NCI-H2196 (cell line): ENCODE results near the gene ETNPPL.

Experiments used
- DNase-seq: peaks from one replicate; lab custom pipeline; 2025; ENCODE audit not compliant: unreplicated experiment; lab: John Stamatoyannopoulos, UW

The ETNPPL gene

GRCh38 chr4:108700081-108700757 lies 62.6 kb downstream of the ETNPPL start:
- DNase-seq, result no peak

GRCh38 chr4:108696160-108696559 lies 66.7 kb downstream of the ETNPPL start:
- DNase-seq, result no peak

GRCh38 chr4:108695062-108695461 lies 67.8 kb downstream of the ETNPPL start:
- DNase-seq, result no peak

GRCh38 chr4:108694423-108694822 lies 68.4 kb downstream of the ETNPPL start:
- DNase-seq, result no peak

GRCh38 chr4:108693819-108694218 lies 69.0 kb downstream of the ETNPPL start:
- DNase-seq, result no peak

GRCh38 chr4:108693211-108693610 lies 69.6 kb downstream of the ETNPPL start:
- DNase-seq, result no peak
